Measurements from ENCODE around the gene CST6.

Gene CST6

DNA sequence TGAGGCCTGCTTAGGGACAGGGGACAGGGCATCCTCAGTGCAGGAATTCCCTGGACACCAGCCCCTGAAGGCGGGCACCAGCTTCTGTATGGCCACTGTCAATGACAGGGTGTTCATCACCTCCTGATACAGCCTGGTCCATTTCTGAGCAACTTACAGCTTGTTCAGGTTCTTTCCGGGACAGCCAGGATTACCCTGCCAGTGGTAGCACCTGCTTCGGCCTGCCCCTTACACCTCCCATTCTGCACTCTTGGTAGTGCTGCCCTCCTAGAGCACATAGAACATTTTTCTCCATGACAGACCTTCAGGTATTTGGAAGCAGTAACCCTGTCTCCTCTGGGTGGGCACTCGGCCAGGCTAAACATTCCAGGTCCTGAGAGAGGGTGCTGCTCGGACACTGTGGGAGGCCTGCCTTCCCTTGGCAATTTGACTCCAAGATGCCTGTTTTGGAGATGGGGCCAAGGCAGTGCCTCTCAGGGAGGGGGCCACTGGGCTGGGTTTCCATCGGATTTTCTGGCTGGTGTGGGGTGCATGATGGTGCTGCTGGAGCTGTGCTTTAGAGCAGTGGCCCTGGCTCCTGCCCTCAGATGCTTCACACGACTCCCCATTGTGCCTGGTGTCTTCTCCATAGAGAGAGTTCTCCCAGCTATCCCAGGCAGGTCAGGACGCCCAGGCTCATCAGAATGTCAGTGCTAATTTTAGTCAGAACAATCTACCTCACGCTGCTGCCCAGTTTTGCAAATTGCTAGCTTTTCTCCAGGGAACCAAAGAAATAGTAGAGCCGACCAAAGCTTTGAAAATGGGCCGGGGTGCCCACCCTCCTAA is 35.9 kb downstream of the CST6 start:
- DNase-seq (ENCODE audit: low read depth) = no peak

DNA sequence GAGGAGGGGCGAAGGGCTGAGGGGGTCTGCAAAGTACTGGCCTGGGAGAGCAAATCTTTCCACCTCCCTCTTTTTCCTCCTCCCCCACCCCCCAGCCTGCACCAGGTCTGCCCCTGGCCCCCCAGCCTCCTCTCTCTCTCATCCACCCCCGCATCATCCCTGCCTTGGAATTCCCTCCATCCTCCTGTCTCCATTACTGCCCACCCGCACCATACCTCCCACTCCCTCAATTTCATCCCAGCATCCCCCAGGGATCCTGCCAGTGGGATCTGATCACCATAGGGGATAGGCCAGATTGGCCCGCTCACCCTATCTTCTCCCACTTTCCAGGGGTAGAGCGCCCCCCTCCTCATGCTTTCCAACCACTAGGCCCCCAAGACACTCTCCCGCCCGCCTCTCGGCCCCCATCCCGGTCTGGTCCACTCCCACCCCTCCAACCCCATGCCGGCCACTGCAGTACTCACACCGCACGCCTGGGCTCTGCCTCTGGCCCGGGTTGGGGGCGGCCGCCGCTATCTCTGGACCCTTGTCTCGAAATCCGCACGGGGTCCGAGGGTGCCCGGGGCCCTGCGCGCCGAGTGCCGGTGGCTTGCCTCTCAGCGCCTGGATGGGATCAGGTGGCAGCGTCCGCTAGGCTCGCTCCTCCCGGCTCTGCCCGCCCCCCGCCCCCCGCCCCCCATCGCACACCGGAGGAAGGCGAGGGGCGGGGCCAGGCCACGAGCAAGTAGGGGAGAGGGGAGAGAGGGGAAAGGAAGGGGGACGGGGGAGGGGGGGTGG is 36.9 kb downstream of the CST6 start, which contains the start of gene GAL3ST3:
Gene GAL3ST3 (minus strand): TSS at position 615 of the 777 bp plus-strand sequence. CDS start 3,746 bp downstream, outside the sequence.
- no peak for DNase-seq (ENCODE audit: low read depth)

- no peak for DNase-seq (ENCODE audit: low read depth)
These were observed 38.9 kb downstream of the CST6 start for GRCh38 chr11:66050581-66051231.

DNA sequence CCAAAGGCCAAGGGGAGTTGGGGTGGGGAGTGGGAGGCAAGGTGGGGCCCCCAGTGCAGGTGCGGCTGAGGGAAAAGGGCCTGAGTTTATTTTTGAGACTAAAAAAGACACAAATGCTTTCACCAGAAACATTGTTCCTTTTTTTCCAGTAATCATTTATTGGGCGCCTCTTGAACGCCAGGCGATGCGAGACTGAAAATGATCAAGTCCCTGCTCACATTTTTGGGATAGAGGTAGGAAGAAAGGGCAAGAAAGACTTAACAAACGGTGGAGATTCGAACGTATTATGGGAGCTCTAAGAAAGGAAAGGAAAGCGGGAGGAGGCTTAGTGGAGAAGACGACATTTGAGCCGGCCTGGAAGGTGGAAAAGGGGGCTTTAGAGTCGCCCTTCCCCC is 39.6 kb downstream of the CST6 start:
- DNase-seq (ENCODE audit: low read depth) = no peak

- DNase-seq (ENCODE audit: low read depth) = peak; percentile 95
These were observed 40.2 kb downstream of the CST6 start, which contains the start of gene SF3B2 for GRCh38 chr11:66051766-66052663. SF3B2 (plus strand) TSS chr11:66052364; CDS start chr11:66052385, 21 bp downstream.

- DNase-seq (ENCODE audit: low read depth) = no peak
These were observed 40.8 kb downstream of the CST6 start for GRCh38 chr11:66052664-66052982.

DNA sequence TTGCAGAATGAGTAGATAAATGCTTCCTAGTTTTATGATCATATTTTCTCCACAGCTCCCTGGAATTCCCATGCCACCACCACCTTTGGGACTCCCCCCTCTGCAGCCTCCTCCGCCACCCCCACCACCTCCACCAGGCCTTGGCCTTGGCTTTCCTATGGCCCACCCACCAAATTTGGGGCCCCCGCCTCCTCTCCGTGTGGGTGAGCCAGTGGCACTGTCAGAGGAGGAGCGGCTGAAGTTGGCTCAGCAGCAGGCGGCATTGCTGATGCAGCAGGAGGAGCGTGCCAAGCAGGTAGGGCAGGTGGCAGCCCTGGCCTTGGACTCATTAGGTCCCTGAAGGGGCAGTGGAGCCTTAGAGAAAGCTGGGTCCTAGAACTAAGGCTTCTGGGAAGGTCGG is 43.2 kb downstream of the CST6 start:
- no peak for DNase-seq (ENCODE audit: low read depth)

DNA sequence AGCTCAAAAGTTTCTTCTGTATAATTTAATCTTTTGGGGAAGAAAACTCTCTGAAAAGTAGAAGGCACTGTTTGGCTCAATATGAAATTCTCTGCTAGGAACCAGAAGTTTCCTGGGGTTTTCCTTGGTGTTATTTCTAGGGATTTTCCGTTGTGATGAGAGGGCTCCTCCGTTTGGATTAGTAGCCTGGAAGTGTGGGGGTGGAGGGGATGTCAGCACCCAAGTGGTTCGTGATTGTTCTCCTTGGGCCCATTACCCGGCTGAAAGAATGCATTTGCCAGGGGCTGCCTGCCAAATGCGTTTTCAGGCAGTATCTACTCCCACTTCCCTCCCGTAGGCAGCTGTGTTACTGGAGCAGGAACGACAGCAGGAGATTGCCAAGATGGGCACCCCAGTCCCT is 44.7 kb downstream of the CST6 start:
- no peak for DNase-seq (ENCODE audit: low read depth)

- no peak for DNase-seq (ENCODE audit: low read depth)
These were observed 48.3 kb downstream of the CST6 start for GRCh38 chr11:66059966-66060680.

DNA sequence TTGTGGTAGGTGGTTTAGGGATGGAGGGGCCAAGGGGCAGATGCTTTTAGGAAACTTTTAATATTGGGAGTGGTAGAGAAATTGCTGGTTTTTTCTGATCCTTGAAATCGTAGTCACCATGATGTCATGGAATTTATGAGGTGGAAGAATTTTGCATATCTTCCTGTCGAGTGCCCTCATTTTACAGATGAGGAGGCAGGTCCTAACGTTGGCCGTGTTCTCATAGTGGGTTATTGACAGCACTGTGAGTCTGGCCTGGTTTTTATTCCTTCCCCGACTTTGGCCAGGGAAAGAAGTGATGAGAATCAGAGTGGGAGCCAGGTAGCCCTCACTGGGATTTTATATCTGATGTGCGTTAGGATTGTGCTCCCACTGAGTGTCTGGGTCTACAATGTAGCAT is 49.5 kb downstream of the CST6 start:
- DNase-seq (ENCODE audit: low read depth) = no peak

DNA sequence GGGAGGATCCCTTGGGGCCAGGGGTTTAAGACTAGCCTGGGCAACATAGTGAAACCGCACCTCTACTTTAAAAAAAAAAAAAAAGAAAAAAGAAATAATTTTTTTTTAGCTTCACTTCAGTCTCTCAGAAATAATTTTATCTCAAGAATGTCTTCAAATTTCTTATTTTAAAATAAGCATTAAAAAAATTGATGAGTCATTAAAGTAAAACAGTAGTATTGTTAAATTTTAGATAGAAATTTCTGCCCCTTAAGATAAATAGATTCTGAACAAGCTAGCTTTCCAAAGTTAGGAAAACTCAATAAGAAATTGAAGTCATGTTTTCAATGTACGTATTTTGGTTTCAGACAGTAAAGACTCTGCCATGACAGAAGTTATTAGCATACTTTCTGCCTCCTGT is 50.6 kb downstream of the CST6 start:
- no peak for DNase-seq (ENCODE audit: low read depth)

Data from activated T-cell treated with anti-CD3 and anti-CD28 coated beads for 24 hours (primary cell).